BJ (cell line): ENCODE results near the gene USP20. TPM values are rescaled to one million over a fixed set of nuclear protein-coding genes. Genes with fewer than 3 reads are reported as not detected.

Experiments
- CTCF ChIA-PET: fragments of 350-600 bp; formaldehyde crosslinking; extraction: SDS; loops from one replicate; lab custom pipeline; 2021; ENCODE audit warnings: antibody characterized with exemption, inconsistent platforms; lab: Yijun Ruan, JAX
- POLR2A ChIA-PET: fragments of 300-600 bp; sonication (Branson Sonifier 250); formaldehyde crosslinking; extraction: SDS; loops from one replicate; lab custom pipeline; 2021; ENCODE audit warnings: antibody characterized with exemption; lab: Charles Lee
- DNase-seq: peaks from one replicate; pipeline ENCODE4 v3.0.0-alpha.2; 2011; ENCODE audit warnings: low read depth
- H3K27me3 ChIP-seq: 2 replicates; pipeline ENCODE4 v1.6.0; 2011; ENCODE audit warnings: low read length; ENCODE audit not compliant: control insufficient read depth, insufficient read depth
- H3K36me3 ChIP-seq: 2 replicates; pipeline ENCODE4 v1.5.1; 2011; ENCODE audit warnings: low read length; ENCODE audit not compliant: control insufficient read depth, insufficient read depth
- H3K4me3 ChIP-seq: 2 replicates; pipeline ENCODE4 v1.5.1; 2011; ENCODE audit warnings: low read depth, mild to moderate bottlenecking, control low read depth, low read length
- polyA plus RNA-seq: library from polyadenylated mRNA; depleted of rRNA; stranded (reverse); fragments of >200 nt; gene quantifications from 2 replicates; pipeline ENCODE4 v1.2.3, GENCODE V29; 2011; rRNA removed
- small RNA-seq: library from RNA; depleted of rRNA; stranded (forward); fragments of <200 nt; gene quantifications from one replicate; pipeline ENCODE3, GENCODE V24; 2012; ENCODE audit warnings: low replicate concordance, low read depth; ENCODE audit not compliant: insufficient read length
- TF ChIP-seq, protein P1 (sequence below): IDR thresholded peaks from 2 replicates; pipeline ENCODE4 v1.5.1; 2011; ENCODE audit warnings: low read depth, mild to moderate bottlenecking, control low read depth, inconsistent platforms, low read length, moderate library complexity; ENCODE audit not compliant: insufficient read depth

Gene USP20
- polyA plus RNA-seq, 1 experiment: 19.0 TPM

DNA sequence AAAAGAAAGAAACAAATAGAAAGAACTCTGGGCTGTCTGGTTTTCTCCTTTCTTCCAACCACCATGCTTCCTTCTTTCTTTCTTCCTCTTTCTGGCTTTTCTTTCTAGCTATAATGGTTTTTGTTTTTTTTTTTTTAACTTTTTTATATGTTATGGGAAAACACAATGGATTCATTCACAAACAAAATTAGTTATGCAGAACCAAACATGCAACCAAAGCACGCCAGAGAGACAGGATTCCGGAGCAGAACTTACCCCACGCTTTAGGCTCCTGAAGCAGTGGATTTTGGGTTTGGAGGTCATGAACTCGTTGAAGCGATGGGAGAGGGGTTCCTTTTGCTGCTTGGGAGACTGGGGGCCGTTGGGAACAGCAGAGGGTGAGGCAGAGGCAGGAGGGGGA, 88.3 kb downstream of the USP20 start:
- Histone ChIP-seq H3K36me3 (peaks cover 2% of the 10 kb centered on the region; the same call in 1 of the 2 replicates), H3K4me3 (no peak overlapping the region), H3K27me3 (no peaks in the 10 kb centered on the region)
- POLR2A ChIA-PET: interaction anchor here (0.6 kb wide), 1 partner anchor 35 kb away, joined by 3 read pairs; no protein-coding TSS in a partner anchor
- TF ChIP-seq, protein P1, sequence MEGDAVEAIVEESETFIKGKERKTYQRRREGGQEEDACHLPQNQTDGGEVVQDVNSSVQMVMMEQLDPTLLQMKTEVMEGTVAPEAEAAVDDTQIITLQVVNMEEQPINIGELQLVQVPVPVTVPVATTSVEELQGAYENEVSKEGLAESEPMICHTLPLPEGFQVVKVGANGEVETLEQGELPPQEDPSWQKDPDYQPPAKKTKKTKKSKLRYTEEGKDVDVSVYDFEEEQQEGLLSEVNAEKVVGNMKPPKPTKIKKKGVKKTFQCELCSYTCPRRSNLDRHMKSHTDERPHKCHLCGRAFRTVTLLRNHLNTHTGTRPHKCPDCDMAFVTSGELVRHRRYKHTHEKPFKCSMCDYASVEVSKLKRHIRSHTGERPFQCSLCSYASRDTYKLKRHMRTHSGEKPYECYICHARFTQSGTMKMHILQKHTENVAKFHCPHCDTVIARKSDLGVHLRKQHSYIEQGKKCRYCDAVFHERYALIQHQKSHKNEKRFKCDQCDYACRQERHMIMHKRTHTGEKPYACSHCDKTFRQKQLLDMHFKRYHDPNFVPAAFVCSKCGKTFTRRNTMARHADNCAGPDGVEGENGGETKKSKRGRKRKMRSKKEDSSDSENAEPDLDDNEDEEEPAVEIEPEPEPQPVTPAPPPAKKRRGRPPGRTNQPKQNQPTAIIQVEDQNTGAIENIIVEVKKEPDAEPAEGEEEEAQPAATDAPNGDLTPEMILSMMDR: no peak
- CTCF ChIA-PET: interaction anchor here (1.4 kb wide), 1 partner anchor 25 kb away, joined by 3 read pairs; no protein-coding TSS in a partner anchor
- no peak for DNase-seq

- CTCF ChIA-PET: interaction anchor here (0.6 kb wide), 1 partner anchor 8 kb away, joined by 4 read pairs; no protein-coding TSS in a partner anchor
- DNase-seq: no peak
- POLR2A ChIA-PET: no interaction called here
- H3K4me3 ChIP-seq: no peak overlapping the region
- no peaks in the 10 kb centered on the region for H3K27me3 ChIP-seq
- peaks cover 2% of the 10 kb centered on the region; the same call in 1 of the 2 replicates for H3K36me3 ChIP-seq
- TF ChIP-seq, protein P1: no peak
These were observed 94.4 kb downstream of the USP20 start for GRCh38 chr9:129929496-129930125.

GRCh38 chr9:129930743-129931142, 95.5 kb downstream of the USP20 start:
- ChIA-PET POLR2A (no interaction called here), CTCF (no interaction called here)
- TF ChIP-seq, protein P1: no peak
- DNase-seq: no peak
- Histone ChIP-seq H3K36me3 (peaks cover 2% of the 10 kb centered on the region; the same call in 1 of the 2 replicates), H3K27me3 (no peaks in the 10 kb centered on the region), H3K4me3 (no peak overlapping the region)

Small RNA genes lying within 50 kb of the gene (small RNA-seq; reads per million reads assigned to genes)
- gene MIR6855: not detected

Other genes starting within 250 kb of the USP20 start
- gene C9orf50, start 214.4 kb upstream of the USP20 start, polyA plus RNA-seq: 0.20 and 0.21 TPM in 2 replicates
- gene NTMT1, start 209.3 kb upstream of the USP20 start, polyA plus RNA-seq: 77.1 and 96.3 TPM in 2 replicates
- gene ASB6, start 193.3 kb upstream of the USP20 start, polyA plus RNA-seq: 13.1 and 23.2 TPM in 2 replicates
- 20.4 and 37.4 TPM in 2 replicates for gene PRRX2, start 169.8 kb upstream of the USP20 start, polyA plus RNA-seq
- gene PTGES, start 82.4 kb upstream of the USP20 start, polyA plus RNA-seq: 10.5 and 16.4 TPM in 2 replicates
- gene TOR1B, start 32.3 kb upstream of the USP20 start, polyA plus RNA-seq: 26.8 and 31.4 TPM in 2 replicates
- 78.8 and 93.2 TPM in 2 replicates for gene TOR1A, start 11.3 kb upstream of the USP20 start, polyA plus RNA-seq
- 26.1 and 41.9 TPM in 2 replicates for gene C9orf78, start 183 bp upstream of the USP20 start, polyA plus RNA-seq
- gene FNBP1, start 207.7 kb downstream of the USP20 start, polyA plus RNA-seq: 7.8 and 15.0 TPM in 2 replicates
- gene GPR107, start 218.4 kb downstream of the USP20 start, polyA plus RNA-seq: 32.5 and 36.4 TPM in 2 replicates